ENCODE results near the gene CACNA2D2.

DNA sequence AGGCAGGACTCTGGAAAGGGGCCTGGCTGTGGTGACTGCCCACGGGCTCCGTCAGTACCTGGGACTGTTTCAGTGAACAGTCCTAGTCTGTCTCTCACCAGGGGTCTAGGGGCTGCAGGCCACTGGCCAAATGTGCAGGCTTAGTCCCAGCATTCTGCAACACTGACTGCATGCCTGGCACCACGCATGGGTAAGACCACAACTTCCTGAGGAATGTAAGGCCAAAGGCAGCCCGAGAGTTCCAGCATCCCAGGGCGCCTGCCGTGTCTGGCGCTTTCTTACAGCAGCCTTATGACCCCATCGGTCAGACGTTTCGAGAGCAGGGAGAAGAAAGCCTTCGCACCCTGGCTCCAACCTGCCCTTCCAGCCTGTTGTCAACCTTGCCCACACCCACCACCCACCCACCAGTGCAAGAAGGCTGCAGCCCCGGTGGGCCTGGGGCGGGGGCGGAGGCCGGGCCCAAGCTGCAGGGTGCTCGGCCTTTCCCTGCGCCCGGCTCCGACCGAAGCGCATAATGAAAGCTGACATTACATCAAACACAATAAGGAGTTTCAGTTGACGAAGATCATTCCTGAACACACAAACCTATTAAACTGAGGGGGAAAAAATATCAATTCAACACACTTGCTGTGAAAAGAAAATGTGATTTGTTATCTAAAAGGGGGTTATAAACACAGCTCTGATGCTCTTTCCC is 114.6 kb downstream of the CACNA2D2 start:
- TF ChIP-seq POLR2AphosphoS5 (IDR thresholded peaks at IDR 0.05) (no peak), CTCF (IDR thresholded peaks at IDR 0.05) (no peak)
